ENCODE data around the gene TMEM108.

TMEM108 gene

GRCh38 chr3:133271539-133271938 lies 233.3 kb downstream of the TMEM108 start:
- Histone ChIP-seq H3K4me1 (ENCODE audit: insufficient read depth, low read length, severe bottlenecking) (no peaks in the 10 kb centered on the region), H3K9ac (ENCODE audit: low read length) (no peak overlapping the region), H3K36me3 (ENCODE audit: insufficient read depth, low read length) (no peaks in the 10 kb centered on the region), H3K9me3 (ENCODE audit: low read length) (no peaks in the 10 kb centered on the region), H3F3A (ENCODE audit: insufficient read depth, low read length) (no peaks in the 10 kb centered on the region), H3K27ac (ENCODE audit: low read depth, low read length, poor library complexity, severe bottlenecking) (no peak overlapping the region), H3K4me2 (ENCODE audit: low read length) (no peak overlapping the region), H4K20me1 (ENCODE audit: insufficient read depth, low read length) (no peaks in the 10 kb centered on the region), H2AFZ (ENCODE audit: low read length) (no peak overlapping the region), H3K79me2 (ENCODE audit: insufficient read depth, low read length) (no peaks in the 10 kb centered on the region), H3K4me3 (ENCODE audit: low read depth, low read length, poor library complexity, severe bottlenecking) (no peak overlapping the region), H3K27me3 (ENCODE audit: insufficient read depth, low read length) (no peaks in the 10 kb centered on the region), H3K9me2 (ENCODE audit: low read depth, low read length) (no peaks in the 10 kb centered on the region)
- TF ChIP-seq CTCF (IDR thresholded peaks at IDR 0.05; ENCODE audit: low read length) (no peak), EZH2 (IDR thresholded peaks at IDR 0.05; ENCODE audit: borderline replicate concordance, low read length) (no peak)

DNA sequence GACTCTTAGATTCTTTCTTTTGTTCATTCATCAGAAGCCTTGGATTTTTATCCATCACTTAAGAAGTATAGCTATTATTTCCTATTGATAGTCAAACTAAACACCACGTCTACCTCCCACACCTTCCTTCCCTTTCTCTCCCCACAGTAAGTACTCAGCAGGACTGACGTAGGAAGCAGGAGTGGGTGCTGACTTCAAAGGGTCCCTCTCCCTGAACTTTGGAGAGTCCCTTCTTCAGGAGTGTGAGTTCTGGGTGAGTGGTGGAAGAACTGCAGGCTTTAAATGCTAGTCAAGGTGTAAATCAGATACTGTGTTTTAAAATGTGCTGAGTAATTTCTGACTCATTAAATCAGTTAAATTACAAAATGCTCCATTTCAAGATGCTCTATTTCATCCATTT lies 235.2 kb downstream of the TMEM108 start:
- Histone ChIP-seq H3K4me1 (ENCODE audit: insufficient read depth, low read length, severe bottlenecking) (no peaks in the 10 kb centered on the region), H3K36me3 (ENCODE audit: insufficient read depth, low read length) (no peaks in the 10 kb centered on the region), H3K9me2 (ENCODE audit: low read depth, low read length) (no peaks in the 10 kb centered on the region), H3K27me3 (ENCODE audit: insufficient read depth, low read length) (no peaks in the 10 kb centered on the region), H3K9ac (ENCODE audit: low read length) (no peak overlapping the region), H3K79me2 (ENCODE audit: insufficient read depth, low read length) (no peaks in the 10 kb centered on the region), H2AFZ (ENCODE audit: low read length) (no peak overlapping the region), H3K9me3 (ENCODE audit: low read length) (no peaks in the 10 kb centered on the region), H3F3A (ENCODE audit: insufficient read depth, low read length) (no peaks in the 10 kb centered on the region), H3K4me3 (ENCODE audit: low read depth, low read length, poor library complexity, severe bottlenecking) (no peak overlapping the region), H3K4me2 (ENCODE audit: low read length) (no peak overlapping the region), H3K27ac (ENCODE audit: low read depth, low read length, poor library complexity, severe bottlenecking) (no peak overlapping the region), H4K20me1 (ENCODE audit: insufficient read depth, low read length) (no peaks in the 10 kb centered on the region)
- TF ChIP-seq CTCF (IDR thresholded peaks at IDR 0.05; ENCODE audit: low read length) (no peak), EZH2 (IDR thresholded peaks at IDR 0.05; ENCODE audit: borderline replicate concordance, low read length) (no peak)

DNA sequence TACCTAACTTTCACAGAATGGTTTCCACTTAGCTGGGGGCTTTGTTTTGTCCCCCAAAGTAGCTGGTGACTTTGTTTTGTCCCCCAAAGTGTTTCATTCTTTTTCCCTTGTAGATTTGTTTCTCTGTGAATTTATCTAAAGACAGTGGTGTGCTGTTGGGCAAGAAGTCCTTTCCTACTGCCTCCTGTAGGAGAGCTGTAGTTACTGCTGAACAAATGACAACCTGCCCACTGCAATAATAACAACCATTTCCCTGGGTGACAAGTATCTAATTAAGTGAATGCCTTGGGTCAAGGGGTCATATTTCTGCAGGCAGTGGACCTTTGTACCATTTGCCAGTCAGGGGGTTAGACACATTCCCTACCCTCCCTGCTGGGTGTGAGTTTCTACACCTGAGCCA lies 236.3 kb downstream of the TMEM108 start:
- no peak overlapping the region for H3K27ac ChIP-seq (ENCODE audit: low read depth, low read length, poor library complexity, severe bottlenecking)
- no peaks in the 10 kb centered on the region for H3K4me1 ChIP-seq (ENCODE audit: insufficient read depth, low read length, severe bottlenecking)
- H3K9ac ChIP-seq (ENCODE audit: low read length) = no peak overlapping the region
- H3K79me2 ChIP-seq (ENCODE audit: insufficient read depth, low read length) = no peaks in the 10 kb centered on the region
- TF ChIP-seq CTCF (IDR thresholded peaks at IDR 0.05; ENCODE audit: low read length) (peak; percentile 21; the same call in 1 of the 2 replicates), EZH2 (IDR thresholded peaks at IDR 0.05; ENCODE audit: borderline replicate concordance, low read length) (no peak)
- H3K4me3 ChIP-seq (ENCODE audit: low read depth, low read length, poor library complexity, severe bottlenecking) = no peak overlapping the region
- H3K9me2 ChIP-seq (ENCODE audit: low read depth, low read length) = no peaks in the 10 kb centered on the region
- H4K20me1 ChIP-seq (ENCODE audit: insufficient read depth, low read length) = no peaks in the 10 kb centered on the region
- no peaks in the 10 kb centered on the region for H3K9me3 ChIP-seq (ENCODE audit: low read length)
- no peak overlapping the region for H3K4me2 ChIP-seq (ENCODE audit: low read length)
- no peaks in the 10 kb centered on the region for H3K36me3 ChIP-seq (ENCODE audit: insufficient read depth, low read length)
- no peaks in the 10 kb centered on the region for H3F3A ChIP-seq (ENCODE audit: insufficient read depth, low read length)
- no peak overlapping the region for H2AFZ ChIP-seq (ENCODE audit: low read length)
- no peaks in the 10 kb centered on the region for H3K27me3 ChIP-seq (ENCODE audit: insufficient read depth, low read length)

Data from OCI-LY1 (cell line).